ENCODE results near the gene TAS2R31.
A peak's percentile ranks its signal among the peaks of the same experiment; 100 is the strongest.
"Not testable (repeated sequence)": the region's sequence is repeated elsewhere in the genome, so short reads cannot be mapped to it uniquely, and the experiment has no call there.

Gene TAS2R31

DNA sequence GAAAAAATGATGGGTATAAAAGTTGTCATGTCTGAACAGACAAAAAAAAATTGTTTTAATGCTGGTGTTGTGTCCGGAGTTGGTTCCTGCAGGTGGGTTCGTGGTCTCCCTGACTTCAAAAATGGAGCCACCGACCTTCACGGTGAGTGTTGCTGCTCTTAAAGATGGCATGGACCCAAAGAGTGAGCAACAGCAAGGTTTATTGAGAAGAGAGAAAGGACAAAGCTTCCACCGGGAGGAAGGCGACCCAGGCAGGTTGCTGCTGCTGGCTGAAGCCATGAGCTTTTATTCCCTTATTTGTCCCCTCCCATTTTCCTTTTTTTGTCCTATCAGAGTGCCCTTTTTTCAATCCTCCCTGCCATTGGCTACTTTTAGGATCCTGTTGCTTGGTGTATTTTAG is at the start of gene TAS2R31:
TSS of gene TAS2R31 (minus strand) at position 101 of the 400 bp plus-strand sequence. CDS start at position 29, 72 bp downstream.
- DNase-seq (ENCODE audit: low spot score) = no peak

DNA sequence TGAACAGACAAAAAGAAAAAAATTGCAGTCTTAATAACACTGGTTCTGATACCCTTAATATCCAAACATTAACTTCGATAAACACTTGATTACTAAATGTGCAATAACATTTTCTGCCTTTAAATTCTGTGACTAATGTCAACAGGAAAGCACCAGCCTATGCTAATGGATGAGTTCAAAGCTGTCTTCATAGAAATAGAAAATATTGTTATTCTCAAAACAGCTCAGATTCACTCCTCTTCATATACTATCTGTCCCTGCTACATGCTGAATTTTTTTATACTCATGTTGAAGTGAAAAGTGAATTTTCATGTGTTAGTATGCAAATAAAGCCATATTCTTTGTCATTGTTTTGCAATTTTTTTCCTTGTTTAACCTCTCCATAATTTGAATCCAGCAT is 47.0 kb upstream of the TAS2R31 start:
- DNase-seq (ENCODE audit: low spot score) = no peak

DNA sequence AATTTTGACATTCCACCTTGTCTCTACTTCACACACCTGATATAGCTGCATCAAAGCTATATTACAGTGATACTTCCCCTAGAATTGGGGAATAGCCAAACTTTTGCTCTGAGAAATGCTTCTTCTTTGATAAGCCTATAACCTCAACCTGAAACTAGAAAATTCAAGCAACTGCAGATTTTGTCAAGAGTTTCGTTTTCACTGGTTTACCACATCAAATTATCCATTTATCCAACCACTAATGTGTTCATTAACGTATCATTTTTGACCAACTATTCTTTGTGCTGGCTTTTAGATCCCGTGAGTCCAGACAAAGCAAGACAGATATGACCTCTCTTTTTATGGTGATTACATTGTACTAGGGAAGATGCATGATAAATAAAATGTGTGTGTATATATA is 44.4 kb upstream of the TAS2R31 start:
- DNase-seq (ENCODE audit: low spot score) = no peak

DNA sequence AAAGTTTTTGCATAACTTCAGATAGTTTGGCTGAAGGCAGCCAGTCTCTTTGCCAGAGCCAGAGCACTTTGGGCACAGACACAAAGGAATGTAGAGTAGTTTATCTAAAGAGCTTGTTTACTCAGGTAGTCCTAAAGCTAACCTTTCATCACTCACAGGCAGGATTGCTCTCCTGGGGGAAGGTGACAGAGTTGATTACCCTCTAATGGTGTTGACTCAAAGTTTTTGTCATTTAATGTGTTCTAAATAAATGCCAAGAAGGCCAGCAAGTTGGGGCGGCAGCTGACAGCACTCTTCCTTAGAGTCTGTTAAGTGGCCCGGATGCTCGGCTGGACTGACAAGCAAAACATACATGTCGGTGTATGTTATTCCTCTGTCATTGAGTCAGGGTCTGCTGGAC is 40.2 kb upstream of the TAS2R31 start:
- DNase-seq (ENCODE audit: low spot score) = no peak

DNA sequence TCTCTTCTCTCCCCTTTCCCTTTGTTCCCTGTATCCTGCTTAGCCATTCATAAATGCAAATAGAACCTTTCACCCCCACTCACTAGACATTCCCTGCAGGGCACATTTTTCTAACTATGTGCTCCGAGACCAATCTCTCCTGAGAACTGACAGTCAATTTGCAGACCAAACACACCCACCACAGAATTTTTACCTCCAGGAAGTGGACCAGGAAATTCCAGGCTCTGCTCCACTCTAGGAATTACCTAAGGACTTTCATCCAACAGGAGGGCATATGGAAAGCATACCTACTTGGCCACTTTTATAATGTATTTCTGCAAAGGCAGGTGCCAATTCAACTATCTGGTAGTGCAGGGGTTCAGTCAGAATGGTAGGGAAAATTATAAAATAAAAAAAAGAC is 39.8 kb upstream of the TAS2R31 start:
- no peak for DNase-seq (ENCODE audit: low spot score)

DNA sequence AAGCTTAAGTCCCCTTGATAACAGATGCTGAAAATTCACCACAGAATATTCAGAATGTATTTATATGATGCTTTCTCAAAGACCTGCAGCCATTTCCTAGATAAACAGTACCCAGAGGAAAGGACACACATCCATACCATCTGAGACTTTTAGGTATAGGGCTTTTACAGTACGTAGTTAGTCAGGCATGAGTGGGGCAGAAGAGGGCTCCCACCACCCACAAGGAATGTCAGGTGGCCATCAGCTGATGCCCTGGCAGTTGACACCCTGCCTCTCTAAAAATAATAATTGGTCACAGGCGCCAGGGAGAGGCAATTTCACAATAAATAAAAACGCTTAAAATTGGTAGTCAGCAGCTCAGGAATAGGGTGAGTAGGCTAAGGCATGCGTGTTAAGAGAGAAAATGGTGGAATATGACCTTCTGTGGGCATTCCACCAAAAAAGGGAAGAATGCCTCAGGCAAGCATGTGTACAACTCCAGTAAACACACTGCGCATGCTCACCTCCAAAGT is 38.7 kb upstream of the TAS2R31 start:
- DNase-seq (ENCODE audit: low spot score) = no peak

- DNase-seq (ENCODE audit: low spot score) = no peak
Measured at GRCh38 chr12:11067514-11067913, 36.3 kb upstream of the TAS2R31 start.

GRCh38 chr12:11062194-11062593 is 31.0 kb upstream of the TAS2R31 start, which contains the start of gene TAS2R46:
TSS of gene TAS2R46 (minus strand) at chr12:11062294. CDS start at chr12:11062294, 0 bp downstream.
- DNase-seq (ENCODE audit: low spot score) = not testable (repeated sequence)

GRCh38 chr12:11059784-11060183 is 28.6 kb upstream of the TAS2R31 start:
- no peak for DNase-seq (ENCODE audit: low spot score)

- no peak for DNase-seq (ENCODE audit: low spot score)
Measured at GRCh38 chr12:11059041-11059440, 27.8 kb upstream of the TAS2R31 start.

GRCh38 chr12:11055306-11055705 is 24.1 kb upstream of the TAS2R31 start:
- DNase-seq (ENCODE audit: low spot score) = no peak

- DNase-seq (ENCODE audit: low spot score) = not testable (repeated sequence)
Measured at GRCh38 chr12:11049806-11050531, 18.8 kb upstream of the TAS2R31 start.

DNA sequence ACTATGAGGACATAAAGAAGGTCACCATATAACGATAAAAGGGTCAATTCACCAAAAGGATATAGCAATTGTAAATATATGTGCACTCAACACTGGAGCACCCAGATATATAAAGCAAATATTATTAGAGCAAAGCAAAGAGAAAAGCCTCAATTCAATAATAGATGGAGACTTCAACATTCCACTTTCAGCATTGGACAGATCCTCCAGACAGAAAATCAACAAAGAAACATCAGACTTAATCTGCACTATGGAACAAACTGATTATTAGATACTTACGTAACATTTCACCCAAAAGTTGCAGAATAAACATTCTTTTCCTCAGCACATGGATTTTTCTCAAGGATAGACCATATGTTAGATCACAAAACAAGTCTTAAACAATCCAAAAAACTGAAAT is 10.2 kb upstream of the TAS2R31 start:
- not testable (repeated sequence) for DNase-seq (ENCODE audit: low spot score)

DNA sequence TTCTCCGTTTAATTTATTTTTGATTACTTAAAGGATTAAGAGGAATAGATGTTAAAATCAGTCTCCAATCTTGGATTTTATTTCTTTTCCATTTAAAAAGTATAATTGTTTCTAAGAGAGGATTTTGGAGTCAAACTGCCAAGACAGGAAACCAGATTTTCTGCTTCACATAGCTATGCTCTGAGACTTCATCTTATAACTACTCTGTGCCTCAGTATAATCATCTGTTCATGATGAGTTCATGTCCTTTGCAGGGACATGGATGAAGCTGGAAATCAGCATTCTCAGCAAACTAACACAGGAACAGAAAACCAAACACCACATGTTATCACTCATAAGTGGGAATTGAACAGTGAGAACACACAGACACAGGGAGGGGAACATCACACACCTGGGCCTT is 9.0 kb upstream of the TAS2R31 start:
- no peak for DNase-seq (ENCODE audit: low spot score)

DNA sequence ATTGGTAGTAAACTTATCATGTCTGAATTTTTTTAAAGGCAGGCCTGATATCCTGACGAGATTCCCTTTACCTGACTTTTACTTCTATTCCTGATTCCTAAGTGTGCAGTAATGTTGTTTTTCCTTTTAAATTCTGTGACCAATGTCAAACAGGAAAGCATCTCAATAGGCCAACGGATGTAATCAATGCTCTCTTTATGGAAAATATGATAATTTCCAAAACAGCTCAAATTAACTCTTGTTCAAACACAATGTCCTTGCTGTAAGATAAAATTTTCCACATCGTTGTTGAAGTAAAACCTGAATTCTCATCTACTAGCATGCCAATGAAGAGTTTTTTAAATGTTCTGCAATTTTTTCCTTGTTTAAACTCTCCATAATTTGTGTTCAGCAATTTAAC is 8.0 kb upstream of the TAS2R31 start:
- no peak for DNase-seq (ENCODE audit: low spot score)

- not testable (repeated sequence) for DNase-seq (ENCODE audit: low spot score)
Measured at GRCh38 chr12:11033959-11034358, 2.8 kb upstream of the TAS2R31 start.

DNA sequence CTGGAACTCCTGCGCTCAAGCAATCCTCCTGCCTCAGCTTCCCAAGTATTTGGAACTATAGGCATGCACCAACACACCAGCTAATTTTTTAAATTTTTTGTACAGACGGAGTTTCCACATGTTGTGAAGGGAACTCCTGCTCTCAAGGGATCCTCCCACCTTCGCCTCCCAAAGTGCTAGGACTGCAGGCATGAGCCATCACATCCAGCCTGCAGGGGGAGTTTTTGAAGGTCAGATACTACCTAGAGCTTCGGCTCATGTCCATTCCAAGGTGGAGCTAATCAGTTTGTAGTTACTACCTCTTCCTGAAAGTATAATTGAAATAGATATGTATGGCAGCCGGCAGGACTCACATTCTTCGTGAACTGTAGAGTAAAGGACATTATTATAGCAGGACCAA is 5.1 kb downstream of the TAS2R31 start:
- no peak for DNase-seq (ENCODE audit: low spot score)

DNA sequence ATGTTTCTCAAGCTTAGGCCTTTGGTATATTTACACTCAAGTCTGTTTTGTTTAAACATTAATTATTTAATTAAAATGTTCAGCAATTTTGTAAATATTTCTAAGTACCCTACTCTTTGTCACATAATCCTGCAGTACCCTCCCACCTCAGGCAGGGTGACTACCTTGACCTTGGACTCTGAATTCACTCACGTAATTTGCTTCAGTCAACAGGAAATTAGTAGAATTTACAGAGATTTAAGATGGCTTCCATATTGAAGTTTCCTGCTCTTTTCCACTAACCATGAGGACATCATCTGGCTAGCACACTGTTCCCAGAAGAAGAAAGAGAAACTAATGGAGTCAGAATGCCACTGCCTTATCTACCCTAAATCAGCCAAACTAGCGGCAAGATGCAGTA is 7.8 kb downstream of the TAS2R31 start:
- no peak for DNase-seq (ENCODE audit: low spot score)

DNA sequence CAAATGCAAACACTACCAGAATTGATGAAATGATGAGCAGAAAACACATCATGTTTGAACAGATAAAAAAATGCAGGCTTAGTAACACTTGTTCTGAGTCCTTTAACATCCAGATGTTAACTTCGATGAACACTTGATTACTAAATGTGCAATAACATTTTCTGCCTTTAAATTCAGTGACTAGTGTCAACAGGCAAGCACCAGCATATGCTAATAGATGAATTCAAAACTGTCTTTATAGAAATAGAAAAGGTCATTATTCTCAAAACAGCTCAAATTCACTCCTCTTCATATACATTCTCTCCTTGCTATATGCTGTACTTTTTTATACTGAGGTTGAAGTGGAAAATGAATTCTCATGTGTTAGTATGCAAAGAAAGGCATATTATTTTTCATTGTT is 8.7 kb downstream of the TAS2R31 start, which contains the start of gene TAS2R19:
TSS of gene TAS2R19 (minus strand) at position 101 of the 400 bp plus-strand sequence. CDS start at position 52, 49 bp downstream.
- no peak for DNase-seq (ENCODE audit: low spot score)

DNA sequence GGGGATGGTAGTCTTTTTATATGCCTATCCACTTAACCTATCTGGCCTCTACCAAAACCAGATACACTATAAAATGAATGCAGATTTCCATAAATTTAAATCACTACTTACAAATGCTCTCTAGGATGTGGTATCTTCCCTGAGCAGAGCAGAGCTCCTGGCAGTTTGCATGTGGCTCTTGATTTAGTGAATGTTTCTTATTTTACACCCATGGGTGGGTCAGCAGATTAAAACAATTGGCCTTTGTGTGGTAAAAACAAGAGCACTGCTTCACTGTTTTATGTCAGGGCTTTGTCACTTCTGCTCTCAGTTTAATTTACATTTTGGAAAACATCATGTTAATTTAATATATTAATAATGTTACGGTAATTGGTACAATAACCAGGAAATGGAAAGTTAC is 14.3 kb downstream of the TAS2R31 start:
- DNase-seq (ENCODE audit: low spot score) = no peak

DNA sequence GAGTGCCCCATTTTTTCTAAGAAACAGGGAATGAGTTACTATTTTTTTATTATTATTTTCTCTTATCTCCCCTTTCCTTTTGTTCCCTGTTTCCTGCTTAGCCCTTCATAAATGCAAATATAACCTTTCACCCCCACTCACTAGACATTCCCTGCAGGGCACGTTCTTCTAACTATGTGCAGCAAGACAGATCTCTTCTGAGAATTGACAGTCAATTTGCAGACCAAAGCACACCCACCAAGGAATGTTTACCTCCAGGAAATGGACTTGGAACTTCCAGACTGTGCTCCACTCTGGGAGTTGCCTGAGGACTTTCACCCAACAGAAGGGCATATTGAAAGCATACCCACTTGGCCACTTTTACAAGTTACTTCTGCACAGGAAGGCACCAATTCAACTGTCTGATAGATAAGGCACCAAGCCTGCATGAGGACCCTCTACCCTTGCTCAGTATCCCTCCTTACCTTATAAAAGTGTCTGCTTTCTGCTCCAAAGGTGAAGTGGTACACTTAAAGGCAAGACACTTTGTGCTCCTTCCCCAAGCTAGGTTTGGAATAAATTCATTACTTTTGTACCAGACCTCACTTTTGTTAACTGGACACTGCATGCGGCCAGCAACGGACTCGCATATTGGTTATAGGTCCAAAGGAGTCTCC is 15.3 kb downstream of the TAS2R31 start:
- DNase-seq (ENCODE audit: low spot score) = peak; percentile 67

GRCh38 chr12:11014234-11014633 is 17.0 kb downstream of the TAS2R31 start:
- no peak for DNase-seq (ENCODE audit: low spot score)

DNA sequence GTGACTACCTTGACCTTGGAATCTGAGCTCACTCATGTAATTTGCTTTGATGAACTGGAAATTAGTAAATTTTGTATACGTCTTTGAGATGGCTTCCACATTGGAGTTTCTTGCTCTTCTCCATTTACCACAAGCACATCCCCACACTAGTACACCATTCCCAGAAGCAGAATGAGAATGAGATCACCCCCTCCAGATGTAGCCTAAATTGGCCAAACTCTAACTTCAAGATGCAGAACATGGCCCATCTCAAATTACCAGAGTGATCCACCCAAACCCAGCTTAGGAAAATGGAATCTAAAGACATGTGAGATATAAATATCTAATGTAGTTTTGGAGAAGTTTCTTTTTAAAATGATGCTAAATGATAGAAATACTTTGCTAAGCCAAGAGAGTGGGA is 23.6 kb downstream of the TAS2R31 start:
- DNase-seq (ENCODE audit: low spot score) = no peak

Measured in LoVo (cell line).